Testis (tissue), 3 donors: ENCODE data around the gene BAD. TPM values are rescaled to one million over a fixed set of nuclear protein-coding genes. Genes with fewer than 3 reads are reported as not detected.

Experiments
- DNase-seq: peaks from one replicate; pipeline ENCODE4 v3.0.0-alpha.2; 2019
- H3K27ac ChIP-seq, 2 donors: fragments of 200-600 bp; sonication (generic); one replicate each; pipeline ENCODE4 v1.5.1; 2019
- H3K27me3 ChIP-seq: fragments of 200-600 bp; sonication (generic); one replicate; pipeline ENCODE4 v1.5.1; 2019
- H3K36me3 ChIP-seq: fragments of 200-600 bp; sonication (generic); one replicate; pipeline ENCODE4 v1.5.1; 2017; ENCODE audit warnings: low read depth; ENCODE audit errors: missing control alignments
- H3K4me1 ChIP-seq: fragments of 200-600 bp; sonication (generic); one replicate; pipeline ENCODE4 v1.5.1; 2019
- H3K4me3 ChIP-seq, 2 donors: fragments of 200-600 bp; sonication (generic); one replicate each; pipeline ENCODE4 v1.5.1; 2017 to 2019
- H3K9me3 ChIP-seq: fragments of 200-600 bp; sonication (generic); one replicate; pipeline ENCODE4 v1.5.1; 2017
- CTCF ChIP-seq, 3 experiments: fragments of 450-650 bp in 2 of 3; fragments of 200-600 bp in 1 of 3; sonication (generic) in 1 of 3; IDR thresholded peaks; one replicate each; pipeline ENCODE4 v1.5.1; 2016 to 2019; ENCODE audit warnings: antibody characterized with exemption in 3 of 3, mild to moderate bottlenecking in 2 of 3, moderate library complexity in 1 of 3
- POLR2A ChIP-seq: fragments of 450-650 bp; IDR thresholded peaks from one replicate; pipeline ENCODE4 v1.6.1; 2017; ENCODE audit warnings: antibody characterized with exemption, mild to moderate bottlenecking, moderate library complexity
- WGBS, 2 donors: methylation state at CpG; one replicate each; pipeline ENCODE4 v1.1.5; 2018; 5-methylcytosine and 5-hydroxymethylcytosine counted together
- intact Hi-C: fragments of 100-400 bp; cut with DNase I; formaldehyde crosslinking; loops from one replicate; pipeline ENCODE4 v1.15.1; 2023; ENCODE audit warnings: low total_unique reads
- polyA plus RNA-seq: library from polyadenylated mRNA; stranded (reverse); fragments of 350-450 nt; fragmentation: Illumina TruSeq; extraction: RNeasy Lipid Tissue Mini Kit (QIAGEN cat#74804); gene quantifications from one replicate; pipeline ENCODE4 v1.2.3, GENCODE V29; 2014; ENCODE audit warnings: low read depth, low replicate concordance; ENCODE audit not compliant: insufficient read depth
- total RNA-seq, 2 donors: library from RNA; depleted of rRNA; stranded (reverse); fragments of >200 nt; gene quantifications; one replicate each; pipeline ENCODE4 v1.2.3, GENCODE V29; 2016

Gene BAD
- total and polyA plus RNA-seq, 3 donors from 2014 or later = 85.2 to 110 (median 88.7) TPM

GRCh38 chr11:64287676-64288352 is 3.3 kb upstream of the BAD start:
- no peaks in the 10 kb centered on the region for H3K36me3 ChIP-seq
- H3K9me3 ChIP-seq = no peaks in the 10 kb centered on the region
- H3K27me3 ChIP-seq = no peaks in the 10 kb centered on the region
- no peak overlapping the region for H3K27ac ChIP-seq
- TF ChIP-seq POLR2A (no peak), CTCF (IDR thresholded peaks at IDR 0.05) (no peak)
- WGBS, 2 donors = 94 to 95% methylated on average over 15 to 33 of the region's 33 CpGs
- intact Hi-C loops = no loop called here
- peaks cover 31% of the 10 kb centered on the region for H3K4me1 ChIP-seq
- no peak overlapping the region for H3K4me3 ChIP-seq
- no peak for DNase-seq

- intact Hi-C loops = no loop called here
- H3K27me3 ChIP-seq = no peaks in the 10 kb centered on the region
- WGBS, 2 donors = 55 to 57% methylated on average over 9 of the region's 9 CpGs
- H3K36me3 ChIP-seq = no peaks in the 10 kb centered on the region
- DNase-seq = no peak
- no peaks in the 10 kb centered on the region for H3K9me3 ChIP-seq
- H3K4me1 ChIP-seq = peaks cover 23% of the 10 kb centered on the region
- no peak overlapping the region for H3K27ac ChIP-seq
- TF ChIP-seq CTCF (IDR thresholded peaks at IDR 0.05) (no peak), POLR2A (no peak)
- H3K4me3 ChIP-seq = peak overlapping the region in 1 of 2 donors; percentile 80
Measured at GRCh38 chr11:64286801-64287159, 2.3 kb upstream of the BAD start.

DNA sequence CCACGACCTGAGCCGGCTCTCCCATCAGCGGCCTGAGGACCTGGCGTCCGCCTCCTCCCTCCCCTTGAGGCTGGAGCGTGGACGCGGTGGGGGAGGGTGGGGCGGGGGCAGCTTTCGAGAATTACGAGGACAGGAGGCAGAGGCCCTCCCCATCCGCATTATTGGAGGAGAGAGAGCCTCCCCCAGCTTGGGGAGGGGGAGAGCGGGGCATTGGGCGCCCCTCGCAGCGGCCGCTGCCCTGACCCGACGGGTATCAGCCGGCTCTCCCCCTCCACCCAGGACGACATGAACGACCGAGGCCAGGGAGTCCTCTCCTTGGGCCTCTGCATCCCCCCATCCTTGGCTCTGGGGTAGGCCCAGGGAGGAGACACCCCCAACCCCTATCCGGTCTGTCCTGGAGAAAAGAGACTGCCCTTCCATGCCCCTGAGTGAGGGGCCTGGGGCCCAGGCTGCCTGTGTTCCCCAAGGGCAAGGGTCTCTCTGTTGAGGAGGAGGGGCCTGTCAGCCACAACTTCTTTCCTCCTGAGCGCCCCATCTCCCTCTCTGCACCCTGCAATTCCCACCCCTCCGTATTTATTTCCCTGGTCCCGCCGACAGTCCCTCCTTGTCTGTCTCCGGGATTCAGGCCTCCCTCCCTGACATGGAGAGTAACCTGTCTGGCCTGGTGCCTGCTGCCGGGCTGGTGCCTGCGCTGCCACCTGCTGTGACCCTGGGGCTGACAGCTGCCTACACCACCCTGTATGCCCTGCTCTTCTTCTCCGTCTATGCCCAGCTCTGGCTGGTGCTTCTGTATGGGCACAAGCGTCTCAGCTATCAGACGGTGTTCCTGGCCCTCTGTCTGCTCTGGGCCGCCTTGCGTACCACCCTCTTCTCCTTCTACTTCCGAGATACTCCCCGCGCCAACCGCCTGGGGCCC is 1.7 kb upstream of the BAD start:
- intact Hi-C loops = no loop called here
- H3K4me3 ChIP-seq = peak overlapping the region; percentile 80 to 93
- H3K27ac ChIP-seq = peak overlapping the region; percentile 47 to 97
- peaks cover 23% of the 10 kb centered on the region for H3K4me1 ChIP-seq
- no peaks in the 10 kb centered on the region for H3K9me3 ChIP-seq
- WGBS, 2 donors = 27 to 37% methylated on average over 17 to 26 of the region's 40 CpGs
- no peak for DNase-seq
- no peaks in the 10 kb centered on the region for H3K27me3 ChIP-seq
- H3K36me3 ChIP-seq = no peaks in the 10 kb centered on the region
- TF ChIP-seq POLR2A (no peak), CTCF (IDR thresholded peaks at IDR 0.05) (no peak)

GRCh38 chr11:64284962-64285884 is 758 bp upstream of the BAD start, which contains the start of gene GPR137:
TSS of gene GPR137 (plus strand) at chr11:64285848. CDS start at chr11:64286525, 677 bp downstream.
- WGBS, 2 donors = 2% methylated on average over 25 of the region's 102 CpGs; no CpG with 5 or more reads in 1 of the 2 donors
- TF ChIP-seq CTCF (IDR thresholded peaks at IDR 0.05) (peak in 1 of 3 experiments; percentile 5), POLR2A (no peak)

More at GRCh38 chr11:64284962-64285884, 758 bp upstream of the BAD start, which contains the start of gene GPR137:
- peaks cover 23% of the 10 kb centered on the region for H3K4me1 ChIP-seq
- H3K27me3 ChIP-seq = no peaks in the 10 kb centered on the region
- H3K4me3 ChIP-seq = peak within 1 kb of the TSS; percentile 80 to 93
- no peaks in the 10 kb centered on the region for H3K36me3 ChIP-seq
- H3K27ac ChIP-seq = peak within 1 kb of the TSS; percentile 79 to 97
- intact Hi-C loops = no loop called here
- no peaks in the 10 kb centered on the region for H3K9me3 ChIP-seq
- DNase-seq = peak; percentile 88
